Epithelial cell of proximal tubule (primary cell): ENCODE measurements around the gene CD226. TPM values are rescaled to one million over a fixed set of nuclear protein-coding genes. Genes with fewer than 3 reads are reported as not detected.
"Not testable (repeated sequence)": the region's sequence is repeated elsewhere in the genome, so short reads cannot be mapped to it uniquely, and the experiment has no call there.

Experiments
- DNase-seq: peaks from one replicate; pipeline ENCODE4 v3.0.0-alpha.2; 2011; ENCODE audit warnings: low read depth
- H3K4me3 ChIP-seq: 2 replicates; pipeline ENCODE4 v1.5.1; 2011; ENCODE audit warnings: low read depth, mild to moderate bottlenecking, low read length
- total RNA-seq: library from RNA; depleted of rRNA; stranded (reverse); fragments of >200 nt; gene quantifications from 2 replicates; pipeline ENCODE4 v1.2.3, GENCODE V29; 2015
- TF ChIP-seq, protein P1 (sequence below): conservative IDR thresholded peaks from 2 replicates; pipeline ENCODE4 v1.5.1; 2012; ENCODE audit warnings: low read depth, mild to moderate bottlenecking, low read length

The CD226 gene
- total RNA-seq, 1 donor from 2014 or later, result 0.12 TPM

DNA sequence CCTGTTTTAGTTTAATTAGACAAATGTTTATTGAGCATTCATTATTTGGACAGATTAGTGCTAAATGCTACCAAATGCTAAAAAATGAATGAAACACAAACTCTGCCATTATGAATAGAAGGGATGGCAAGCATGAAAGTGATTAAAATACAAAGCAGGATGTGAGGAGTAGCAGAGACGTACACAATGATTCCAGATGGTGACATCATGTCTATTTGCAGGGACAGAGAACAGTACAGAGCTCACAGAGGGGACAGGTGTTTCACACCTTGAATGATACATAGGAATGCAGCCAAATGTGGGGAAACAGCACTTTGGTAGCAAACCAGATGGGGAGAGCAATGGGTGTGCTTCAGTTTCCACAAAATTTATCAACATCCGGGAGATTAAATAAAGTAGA lies 76.3 kb downstream of the CD226 start:
- no peak overlapping the region for H3K4me3 ChIP-seq
- TF ChIP-seq, protein P1, sequence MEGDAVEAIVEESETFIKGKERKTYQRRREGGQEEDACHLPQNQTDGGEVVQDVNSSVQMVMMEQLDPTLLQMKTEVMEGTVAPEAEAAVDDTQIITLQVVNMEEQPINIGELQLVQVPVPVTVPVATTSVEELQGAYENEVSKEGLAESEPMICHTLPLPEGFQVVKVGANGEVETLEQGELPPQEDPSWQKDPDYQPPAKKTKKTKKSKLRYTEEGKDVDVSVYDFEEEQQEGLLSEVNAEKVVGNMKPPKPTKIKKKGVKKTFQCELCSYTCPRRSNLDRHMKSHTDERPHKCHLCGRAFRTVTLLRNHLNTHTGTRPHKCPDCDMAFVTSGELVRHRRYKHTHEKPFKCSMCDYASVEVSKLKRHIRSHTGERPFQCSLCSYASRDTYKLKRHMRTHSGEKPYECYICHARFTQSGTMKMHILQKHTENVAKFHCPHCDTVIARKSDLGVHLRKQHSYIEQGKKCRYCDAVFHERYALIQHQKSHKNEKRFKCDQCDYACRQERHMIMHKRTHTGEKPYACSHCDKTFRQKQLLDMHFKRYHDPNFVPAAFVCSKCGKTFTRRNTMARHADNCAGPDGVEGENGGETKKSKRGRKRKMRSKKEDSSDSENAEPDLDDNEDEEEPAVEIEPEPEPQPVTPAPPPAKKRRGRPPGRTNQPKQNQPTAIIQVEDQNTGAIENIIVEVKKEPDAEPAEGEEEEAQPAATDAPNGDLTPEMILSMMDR, result no peak
- DNase-seq, result no peak

DNA sequence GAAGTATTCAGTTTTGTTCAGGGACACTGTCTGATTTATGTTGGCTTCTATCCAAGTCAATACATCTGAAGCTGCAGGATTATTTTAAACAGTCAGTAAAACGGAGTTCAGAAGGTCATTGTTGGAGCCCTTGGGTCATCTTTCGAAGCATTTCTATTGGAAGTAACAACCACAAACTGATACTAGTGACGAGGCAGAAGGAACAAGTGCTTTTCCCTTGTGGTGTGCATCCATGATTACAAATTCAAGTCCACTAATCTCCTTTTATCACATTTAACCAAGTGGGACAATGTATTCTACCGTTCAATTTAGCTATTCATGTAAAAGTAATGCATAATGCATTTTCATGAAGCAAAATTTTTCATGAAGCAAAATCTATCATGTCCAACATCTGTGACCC lies 76.9 kb downstream of the CD226 start:
- no peak overlapping the region for H3K4me3 ChIP-seq
- no peak for DNase-seq
- TF ChIP-seq, protein P1, result no peak

DNA sequence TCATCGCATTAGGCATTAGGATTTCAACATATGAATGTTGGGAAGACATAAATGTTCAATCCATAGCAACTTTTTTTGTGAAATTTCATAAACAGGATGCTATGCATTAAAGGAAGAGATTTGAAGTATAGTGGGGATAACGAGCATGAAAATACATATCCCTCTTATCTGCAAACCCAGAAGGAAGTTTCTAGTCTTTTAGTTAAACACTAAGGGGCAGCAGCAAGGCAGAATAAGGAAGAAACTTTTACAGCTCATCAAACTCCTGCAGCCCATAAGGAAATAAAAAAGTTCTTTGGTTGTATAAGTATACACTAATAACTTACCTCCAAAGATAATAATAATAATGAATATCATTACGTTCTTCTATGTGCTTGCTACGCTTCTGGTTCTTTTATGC lies 81.5 kb downstream of the CD226 start:
- H3K4me3 ChIP-seq, result no peak overlapping the region
- no peak for DNase-seq
- TF ChIP-seq, protein P1, result no peak

DNA sequence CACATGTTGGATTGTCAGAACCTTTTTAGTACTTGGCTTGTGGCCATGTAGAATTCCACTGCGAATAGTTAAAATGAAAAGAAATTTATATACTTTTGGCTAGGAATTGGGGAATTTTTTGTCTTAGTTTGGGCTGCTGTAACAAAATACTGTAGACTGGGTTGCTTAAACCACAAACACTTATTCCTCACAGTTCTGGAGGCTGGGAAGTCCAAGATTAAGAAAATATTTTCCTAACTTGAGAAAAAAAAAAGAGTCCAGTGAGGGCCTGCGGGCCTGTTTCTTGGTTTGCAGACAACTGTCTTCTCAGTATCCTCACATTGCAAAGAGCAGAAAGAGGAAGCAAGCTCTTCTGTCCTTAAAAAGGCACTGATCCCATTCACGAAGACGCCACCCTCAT lies 81.9 kb downstream of the CD226 start:
- TF ChIP-seq, protein P1, result no peak

DNA sequence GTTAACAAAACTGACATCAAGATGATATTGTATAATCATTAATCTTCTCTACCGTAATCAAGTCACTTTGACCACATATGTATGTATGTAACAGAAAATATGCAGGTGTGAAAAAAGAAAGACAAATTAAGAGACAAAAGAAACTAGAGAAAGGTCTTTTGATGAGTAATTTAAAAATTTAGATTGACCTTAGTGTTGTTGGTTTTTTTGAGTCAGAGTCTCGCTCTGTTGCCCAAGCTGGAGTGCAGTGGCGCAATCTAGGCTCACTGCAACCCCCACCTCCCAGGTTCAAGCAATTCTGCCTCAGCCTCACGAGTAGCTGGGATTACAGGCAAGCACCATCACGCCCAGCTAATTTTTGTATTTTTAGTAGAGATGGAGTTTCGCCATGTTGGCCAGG lies 82.9 kb downstream of the CD226 start:
- DNase-seq, H3K4me3 ChIP-seq: not testable (repeated sequence)

More for the DNA sequence above, 81.9 kb downstream of the CD226 start:
- H3K4me3 ChIP-seq, result no peak overlapping the region
- DNase-seq, result no peak

DNA sequence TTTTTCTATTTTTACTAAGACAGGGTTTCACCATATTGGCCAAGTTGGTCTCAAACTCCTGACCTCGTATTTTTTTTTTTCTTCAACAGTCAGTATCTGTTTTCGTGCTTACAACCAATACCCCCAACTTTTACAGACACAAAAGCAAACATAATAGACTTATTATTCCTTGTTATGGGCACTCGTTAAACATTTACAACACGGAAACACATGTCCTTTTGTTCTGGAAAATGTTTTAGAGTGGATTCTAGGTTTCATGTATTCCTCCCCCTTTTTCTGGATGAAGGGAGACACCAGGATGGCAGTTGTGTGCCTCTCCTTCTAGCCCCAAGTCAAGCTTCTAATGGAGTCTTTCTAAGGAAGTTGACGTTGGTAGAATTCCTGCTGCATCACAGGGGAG lies 88.8 kb downstream of the CD226 start:
- no peak for DNase-seq

DNA sequence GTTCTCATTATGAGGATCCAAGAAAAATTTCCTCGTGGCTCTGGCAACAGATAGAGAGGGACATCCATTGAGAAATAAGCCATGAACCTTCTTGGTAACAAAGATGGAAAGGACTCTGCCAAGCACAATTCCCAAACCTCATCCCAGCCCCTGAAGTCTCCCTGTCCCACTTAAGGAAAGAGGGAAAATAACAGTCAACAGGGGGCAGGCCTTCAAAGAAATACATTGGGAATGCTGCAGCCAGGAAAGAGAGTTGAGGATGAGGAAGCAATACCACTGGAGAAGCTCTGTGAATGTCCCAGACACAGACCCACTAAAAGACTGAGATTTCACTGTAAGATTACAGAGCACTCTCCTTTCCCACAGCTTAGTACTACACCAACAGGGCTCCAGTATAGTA lies 93.2 kb downstream of the CD226 start:
- no peak for DNase-seq
- H3K4me3 ChIP-seq, result no peak overlapping the region
- TF ChIP-seq, protein P1, result no peak

More for the DNA sequence above, 88.8 kb downstream of the CD226 start:
- H3K4me3 ChIP-seq, result no peak overlapping the region
- TF ChIP-seq, protein P1, result no peak

DNA sequence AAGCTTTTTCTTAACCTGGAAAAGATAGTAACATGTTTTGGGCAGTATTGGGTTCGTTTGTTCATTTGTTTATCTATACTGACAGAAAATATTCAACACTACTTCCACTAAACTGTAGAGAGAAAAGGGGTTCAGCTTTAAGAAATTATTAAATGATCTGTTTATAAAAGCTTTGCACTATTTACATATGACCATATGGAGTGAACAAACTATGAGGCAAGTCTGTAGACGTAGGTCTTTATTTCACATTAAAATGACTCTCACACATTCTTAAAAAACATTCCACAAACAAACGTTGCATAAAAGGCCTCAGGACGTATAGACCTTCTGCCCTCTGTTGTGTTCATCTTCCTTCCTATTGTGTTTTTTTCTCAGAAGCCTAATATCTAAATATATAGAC lies 94.6 kb downstream of the CD226 start:
- TF ChIP-seq, protein P1, result no peak
- H3K4me3 ChIP-seq, result no peak overlapping the region
- no peak for DNase-seq
